Thyroid gland (tissue), 4 donors: ENCODE measurements around the gene KCTD19.

ENCODE experiments used
- CTCF ChIP-seq, 6 experiments: fragments of 200-600 bp in 3 of 6; fragments of 450-650 bp in 3 of 6; sonication (generic) in 3 of 6; IDR thresholded peaks; one replicate each; pipeline ENCODE4 v1.5.1; 2016 to 2019; ENCODE audit warnings: antibody characterized with exemption in 6 of 6, mild to moderate bottlenecking in 2 of 6, inconsistent platforms in 1 of 6, moderate library complexity in 1 of 6
- POLR2A ChIP-seq, 2 donors: fragments of 450-650 bp; IDR thresholded peaks; one replicate each; pipeline ENCODE4 v1.6.1; 2017; ENCODE audit warnings: antibody characterized with exemption in 2 of 2, mild to moderate bottlenecking in 2 of 2, moderate library complexity in 1 of 2

GRCh38 chr16:67341250-67341649, 14.7 kb upstream of the KCTD19 start:
- TF ChIP-seq CTCF (IDR thresholded peaks at IDR 0.05) (no peak), POLR2A (IDR thresholded peaks at IDR 0.05) (no peak)
